HepG2 (cell line): ENCODE results near the gene TUBB4B. TPM values are rescaled to one million over a fixed set of nuclear protein-coding genes. Genes with fewer than 3 reads are reported as not detected.
A peak's percentile ranks its signal among the peaks of the same experiment; 100 is the strongest.

Experiments
- ATAC-seq: fragments of 200-7000 bp; cut with Tn5 transposase; 3 replicates; pipeline ENCODE4 v1.9.1; 2020; ENCODE audit warnings: mild to moderate bottlenecking, moderate library complexity
- BruUV-seq: library from RNA; stranded (reverse); fragments of 400-500 nt; replicated peaks from 2 replicates; lab custom pipeline; 2021; lab: Mats Ljungman, UMichigan
- CTCF ChIA-PET: fragments of 300-600 bp; formaldehyde crosslinking; extraction: SDS; loops from one replicate; lab custom pipeline; 2021; ENCODE audit warnings: low total read pairs, inconsistent platforms, low intra/inter-chr PET ratio; lab: Yijun Ruan, JAX
- POLR2A ChIA-PET: fragments of 350-600 bp; sonication (Branson Sonifier 250); formaldehyde crosslinking; loops from one replicate; lab custom pipeline; 2020; ENCODE audit warnings: antibody characterized with exemption, inconsistent platforms; lab: Yijun Ruan, JAX
- DNase-seq: peaks from one replicate; pipeline ENCODE4 v3.0.0-alpha.2; 2015; ENCODE audit warnings: low spot score
- FAIRE-seq: peaks from 3 replicates; lab custom pipeline; 2011; peaks lifted over from hg19 to GRCh38; lab: Jason Lieb, UNC
- H2AFZ ChIP-seq: one replicate; pipeline ENCODE4 v1.6.1; 2011; ENCODE audit warnings: low read length, inconsistent platforms
- H3K27ac ChIP-seq: fragments of 300-600 bp; 3 replicates; pipeline ENCODE4 v1.8.0; 2011; ENCODE audit warnings: mixed run types, mild to moderate bottlenecking, mixed read lengths, low read length, inconsistent platforms; ENCODE audit not compliant: insufficient read depth; ENCODE audit errors: extremely low read length
- H3K27me3 ChIP-seq, 2 experiments: fragments of 200-600 bp in 1 of 2; 2 replicates in 1 of 2; 3 replicates in 1 of 2; pipeline versions ENCODE4 v1.6.0 to v1.8.0; 2011; ENCODE audit warnings: low read length in 2 of 2, mild to moderate bottlenecking in 2 of 2, moderate library complexity in 2 of 2, inconsistent platforms in 1 of 2; ENCODE audit not compliant: insufficient read depth in 2 of 2, control insufficient read depth in 1 of 2
- H3K36me3 ChIP-seq, 2 experiments: fragments of 200-600 bp in 1 of 2; replicated peaks in 1 of 2; 2 replicates in 1 of 2; 3 replicates in 1 of 2; pipeline versions ENCODE4 v1.5.1 to v1.8.0; 2011; ENCODE audit warnings: low read length in 2 of 2, inconsistent platforms in 1 of 2; ENCODE audit not compliant: insufficient read depth in 2 of 2, control insufficient read depth in 1 of 2
- H3K4me1 ChIP-seq: 2 replicates; pipeline ENCODE4 v1.5.1; 2012; ENCODE audit warnings: low read length, inconsistent platforms; ENCODE audit not compliant: insufficient read depth
- H3K4me2 ChIP-seq: 2 replicates; pipeline ENCODE4 v1.6.0; 2011; ENCODE audit warnings: low read depth, low read length, inconsistent platforms
- H3K4me3 ChIP-seq, 3 experiments: fragments of 200-600 bp in 1 of 3; sonication (generic), shearing (Covaris generic) in 1 of 3; replicated peaks in 1 of 3; 2 replicates each; pipeline ENCODE4 v1.5.1; 2011 to 2016; ENCODE audit warnings: low read length in 3 of 3, inconsistent platforms in 2 of 3, low read depth in 2 of 3, mild to moderate bottlenecking in 2 of 3, control low read depth in 1 of 3, mixed read lengths in 1 of 3; ENCODE audit not compliant: insufficient read depth in 1 of 3
- H3K79me2 ChIP-seq: one replicate; pipeline ENCODE4 v1.6.1; 2011; ENCODE audit warnings: low read length, inconsistent platforms; ENCODE audit not compliant: insufficient read depth
- H3K9ac ChIP-seq: 2 replicates; pipeline ENCODE4 v1.6.0; 2011; ENCODE audit warnings: mild to moderate bottlenecking, low read depth, low read length, inconsistent platforms; ENCODE audit not compliant: insufficient read depth
- H3K9me3 ChIP-seq: 2 replicates; pipeline ENCODE4 v1.5.1; 2012; ENCODE audit warnings: mild to moderate bottlenecking, low read length
- H4K20me1 ChIP-seq: 2 replicates; pipeline ENCODE4 v1.6.0; 2011; ENCODE audit warnings: inconsistent platforms, mild to moderate bottlenecking, low read length, moderate library complexity; ENCODE audit not compliant: insufficient read depth
- DMAP1 ChIP-seq: IDR thresholded peaks from 2 replicates; pipeline ENCODE4 v1.6.1; 2016
- GABPA ChIP-seq, 2 experiments: IDR thresholded peaks; 2 replicates each; pipeline ENCODE4 v1.6.1; 2011 to 2016; ENCODE audit warnings: low read depth in 2 of 2, low read length in 1 of 2, missing biosample characterization in 1 of 2, missing genetic modification characterization in 1 of 2
- GTF2F1 ChIP-seq: fragments of 150-350 bp; IDR thresholded peaks from 2 replicates; pipeline ENCODE4 v1.6.1; 2014; ENCODE audit warnings: low read length
- KAT2B ChIP-seq: fragments of 150-350 bp; IDR thresholded peaks from 2 replicates; pipeline ENCODE4 v1.6.1; 2014; ENCODE audit warnings: low read depth, low read length, borderline replicate concordance
- KDM2A ChIP-seq: sonication (generic); formaldehyde crosslinking; IDR thresholded peaks from 2 replicates; pipeline ENCODE4 v1.4.0; 2020; ENCODE audit warnings: low read depth, missing genetic modification reagents, borderline replicate concordance
- RFX5 ChIP-seq: IDR thresholded peaks from 2 replicates; pipeline ENCODE4 v1.6.1; 2011; ENCODE audit warnings: low read depth, low read length, improper control_type of control experiment
- RXRA ChIP-seq: sonication (generic); formaldehyde crosslinking; IDR thresholded peaks from 2 replicates; pipeline ENCODE4 v1.5.1; 2020; ENCODE audit warnings: missing genetic modification reagents
- SRY ChIP-seq: sonication (generic); formaldehyde crosslinking; IDR thresholded peaks from 2 replicates; pipeline ENCODE4 v1.8.0; 2022; ENCODE audit warnings: mild to moderate bottlenecking, missing genetic modification reagents
- TOPORS ChIP-seq: sonication (generic); formaldehyde crosslinking; IDR thresholded peaks from 2 replicates; pipeline ENCODE4 v1.8.0; 2023; ENCODE audit warnings: mild to moderate bottlenecking, missing genetic modification reagents
- ZBTB21 ChIP-seq: sonication (generic); formaldehyde crosslinking; IDR thresholded peaks from 2 replicates; pipeline ENCODE4 v1.4.0; 2020; ENCODE audit warnings: missing genetic modification reagents
- ZNF33B ChIP-seq: sonication (generic); formaldehyde crosslinking; IDR thresholded peaks from 2 replicates; pipeline ENCODE4 v1.5.1; 2020; ENCODE audit warnings: mild to moderate bottlenecking, missing genetic modification reagents
- ZNF468 ChIP-seq: sonication (generic); formaldehyde crosslinking; IDR thresholded peaks from 2 replicates; pipeline ENCODE4 v1.8.0; 2022; ENCODE audit warnings: mild to moderate bottlenecking, moderate library complexity, missing genetic modification reagents
- ZNF512 ChIP-seq: sonication (generic); formaldehyde crosslinking; IDR thresholded peaks from 2 replicates; pipeline ENCODE4 v1.4.0; 2020; ENCODE audit warnings: mild to moderate bottlenecking, missing genetic modification reagents
- ZNF512B ChIP-seq: sonication (generic); formaldehyde crosslinking; IDR thresholded peaks from 2 replicates; pipeline ENCODE4 v1.5.1; 2020; ENCODE audit warnings: missing genetic modification reagents, mild to moderate bottlenecking, borderline replicate concordance
- ZNF558 ChIP-seq: sonication (generic); formaldehyde crosslinking; IDR thresholded peaks from 2 replicates; pipeline ENCODE4 v1.9.0; 2022; ENCODE audit warnings: mild to moderate bottlenecking, missing genetic modification reagents, borderline replicate concordance
- WGBS: methylation state at CpG from one replicate; pipeline ENCODE4 v1.1.6; 2017; ENCODE audit warnings: low lambda C conversion rate; 5-methylcytosine and 5-hydroxymethylcytosine counted together
- in situ Hi-C: cut with HindIII; loops from 2 replicates; pipeline ENCODE4 v1.10.0; 2017; ENCODE audit warnings: low pct_unique_long_range_greater_than_20kb; ENCODE audit not compliant: extremely low pct_ligation_motif_present
- intact Hi-C: fragments of 100-400 bp; cut with micrococcal nuclease; formaldehyde crosslinking; loops from one replicate; pipeline ENCODE4 v1.10.0; 2022; ENCODE audit not compliant: unreplicated experiment
- polyA plus RNA-seq, 8 experiments: library from polyadenylated mRNA; depleted of rRNA in 3 of 8; stranded (reverse) in 7 of 8; unstranded in 1 of 8; fragments of >200 nt; fragmentation: Illumina TruSeq in 4 of 8; extraction: Trizol in 4 of 8; gene quantifications; 2 replicates each; pipeline versions ENCODE4 v1.2.1 to v1.2.3, GENCODE V29; 2011 to 2016; ENCODE audit warnings: low read depth in 4 of 8, missing spikeins in 1 of 8, mixed read lengths in 1 of 8; ENCODE audit not compliant: insufficient read depth in 1 of 8
- total RNA-seq, 5 experiments: library from RNA; depleted of rRNA; stranded (reverse); fragments of >200 nt; fragmentation: Illumina TruSeq; extraction: Trizol; gene quantifications; 2 replicates each; pipeline ENCODE4 v1.2.3, GENCODE V29; 2016; ENCODE audit warnings: low read depth in 1 of 5
- TF ChIP-seq, protein P1 (sequence below): IDR thresholded peaks from 2 replicates; pipeline ENCODE4 v1.6.1; 2018; ENCODE audit warnings: missing genetic modification reagents
- TF ChIP-seq, protein P2 (sequence below): sonication (generic); formaldehyde crosslinking; IDR thresholded peaks from 2 replicates; pipeline ENCODE4 v1.4.0; 2020; ENCODE audit warnings: missing genetic modification reagents

The TUBB4B gene
- total and polyA plus RNA-seq, 2 of the 13 experiments (the other 11 are each of a cell fraction or from before 2014, with no cell fraction given): 182 to 412 TPM

DNA sequence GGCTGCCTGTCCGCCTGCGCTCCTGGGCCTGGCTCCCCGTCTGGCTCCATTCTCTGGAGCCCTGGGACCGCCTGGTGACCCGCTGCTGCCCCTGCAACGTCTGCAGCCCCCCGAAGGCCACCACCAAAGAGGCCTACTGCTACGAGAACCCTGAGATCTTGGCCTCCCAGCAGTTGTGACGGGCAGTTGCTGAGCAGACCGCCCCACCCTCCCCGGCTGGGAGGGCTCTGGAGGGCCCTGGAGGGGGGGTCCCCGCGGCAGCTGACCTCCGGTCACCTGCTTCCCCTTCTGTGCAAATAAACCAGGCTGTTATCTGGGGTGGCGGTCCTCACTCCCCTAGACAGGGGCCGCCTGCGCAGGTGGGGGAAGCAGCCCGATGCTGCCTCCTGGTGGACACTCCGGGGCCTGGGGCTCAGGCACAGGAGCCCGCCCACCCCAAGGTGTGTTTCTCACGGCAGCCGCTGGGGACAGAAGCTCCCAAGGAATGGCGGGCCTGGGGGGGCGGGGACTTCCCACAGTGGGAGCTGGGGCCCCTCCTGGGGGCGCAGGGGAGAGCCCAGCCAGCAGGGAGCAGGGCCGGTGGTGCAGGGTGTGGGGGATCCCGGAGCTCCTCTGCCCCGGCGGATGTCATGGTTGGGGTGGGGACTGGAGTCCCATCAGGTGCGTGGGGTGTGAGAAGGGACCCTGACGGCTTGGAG lies 4.7 kb upstream of the TUBB4B start:
- peaks cover 15% of the 10 kb centered on the region for H3K79me2 ChIP-seq
- peak overlapping the region; percentile 85 for H3K4me2 ChIP-seq
- intact Hi-C loops: loop anchor here (2.0 kb wide), 1 partner anchor 14 kb away; the partner anchor contains the start of gene RNF208
- H2AFZ ChIP-seq: no peak overlapping the region
- H3K4me1 ChIP-seq: peaks cover 51% of the 10 kb centered on the region
- H3K4me3 ChIP-seq: peak overlapping the region; percentile 67 to 81 (median 72)
- no peaks in the 10 kb centered on the region for H3K27me3 ChIP-seq
- no CpG with 5 or more reads among the region's 31 CpGs for WGBS
- H3K9ac ChIP-seq: peak overlapping the region; percentile 72
- ChIA-PET POLR2A (interaction anchor here (0.6 to 7.4 kb wide), 21 partner anchors 9 to 181 kb away, joined by 3 to 78 read pairs (median 4); partner anchors contain the start of genes ANAPC2, CYSRT1, LRRC26 and MAN1B1), CTCF (interaction anchor here (0.9 to 2.6 kb wide), 9 partner anchors 9 to 118 kb away, joined by 3 to 19 read pairs (median 3); partner anchors contain the start of genes ANAPC2, SSNA1 and TOR4A)
- H3K36me3 ChIP-seq: no peaks in the 10 kb centered on the region
- peak; percentile 54 for ATAC-seq
- peak; percentile 80 for FAIRE-seq
- no peaks in the 10 kb centered on the region for H3K9me3 ChIP-seq
- no TSS peak for BruUV-seq
- in situ Hi-C loops: no loop called here
- H3K27ac ChIP-seq: peak overlapping the region; percentile 68
- DNase-seq: peak; percentile 87
- no peaks in the 10 kb centered on the region for H4K20me1 ChIP-seq
- TF ChIP-seq RFX5 (no peak), ZNF33B (no peak; the same call in 1 of the 2 replicates), KAT2B (no peak), DMAP1 (peak; percentile 68), RXRA (CRISPR knock-in tag) (peak; percentile 94), KDM2A (CRISPR knock-in tag) (peak; percentile 92), ZNF512B (CRISPR knock-in tag) (0 out of 2 replicates have a peak, but pooled peaks have one; percentile 50), ZNF468 (CRISPR knock-in tag) (no peak), SRY (CRISPR knock-in tag) (no peak), ZNF558 (CRISPR knock-in tag) (0 out of 2 replicates have a peak, but pooled peaks have one; percentile 21), GABPA (IDR thresholded peaks at IDR 0.05; ENCODE audit: low read depth, low read length) (no peak), GABPA (CRISPR knock-in tag; IDR thresholded peaks at IDR 0.05; ENCODE audit: low read depth) (no peak), GTF2F1 (no peak), ZNF512 (no peak), ZBTB21 (CRISPR knock-in tag) (no peak), TOPORS (no peak)
- TF ChIP-seq, protein P1, sequence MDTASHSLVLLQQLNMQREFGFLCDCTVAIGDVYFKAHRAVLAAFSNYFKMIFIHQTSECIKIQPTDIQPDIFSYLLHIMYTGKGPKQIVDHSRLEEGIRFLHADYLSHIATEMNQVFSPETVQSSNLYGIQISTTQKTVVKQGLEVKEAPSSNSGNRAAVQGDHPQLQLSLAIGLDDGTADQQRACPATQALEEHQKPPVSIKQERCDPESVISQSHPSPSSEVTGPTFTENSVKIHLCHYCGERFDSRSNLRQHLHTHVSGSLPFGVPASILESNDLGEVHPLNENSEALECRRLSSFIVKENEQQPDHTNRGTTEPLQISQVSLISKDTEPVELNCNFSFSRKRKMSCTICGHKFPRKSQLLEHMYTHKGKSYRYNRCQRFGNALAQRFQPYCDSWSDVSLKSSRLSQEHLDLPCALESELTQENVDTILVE: peak; percentile 68; the same call in 1 of the 2 replicates
- TF ChIP-seq, protein P2, sequence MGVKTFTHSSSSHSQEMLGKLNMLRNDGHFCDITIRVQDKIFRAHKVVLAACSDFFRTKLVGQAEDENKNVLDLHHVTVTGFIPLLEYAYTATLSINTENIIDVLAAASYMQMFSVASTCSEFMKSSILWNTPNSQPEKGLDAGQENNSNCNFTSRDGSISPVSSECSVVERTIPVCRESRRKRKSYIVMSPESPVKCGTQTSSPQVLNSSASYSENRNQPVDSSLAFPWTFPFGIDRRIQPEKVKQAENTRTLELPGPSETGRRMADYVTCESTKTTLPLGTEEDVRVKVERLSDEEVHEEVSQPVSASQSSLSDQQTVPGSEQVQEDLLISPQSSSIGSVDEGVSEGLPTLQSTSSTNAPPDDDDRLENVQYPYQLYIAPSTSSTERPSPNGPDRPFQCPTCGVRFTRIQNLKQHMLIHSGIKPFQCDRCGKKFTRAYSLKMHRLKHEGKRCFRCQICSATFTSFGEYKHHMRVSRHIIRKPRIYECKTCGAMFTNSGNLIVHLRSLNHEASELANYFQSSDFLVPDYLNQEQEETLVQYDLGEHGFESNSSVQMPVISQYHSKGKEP: no peak
